HG03575 (cell line): ENCODE data around the gene MME.
"Not testable (repeated sequence)": the region's sequence is repeated elsewhere in the genome, so short reads cannot be mapped to it uniquely, and the experiment has no call there.

Source experiments
- ATAC-seq: cut with Tn5 transposase; IDR thresholded peaks from one replicate; pipeline ENCODE4 v1.9.1; 2021; ENCODE audit not compliant: unreplicated experiment, insufficient number of reproducible peaks, low FRiP score; ENCODE audit errors: extremely low read depth

Gene MME

DNA sequence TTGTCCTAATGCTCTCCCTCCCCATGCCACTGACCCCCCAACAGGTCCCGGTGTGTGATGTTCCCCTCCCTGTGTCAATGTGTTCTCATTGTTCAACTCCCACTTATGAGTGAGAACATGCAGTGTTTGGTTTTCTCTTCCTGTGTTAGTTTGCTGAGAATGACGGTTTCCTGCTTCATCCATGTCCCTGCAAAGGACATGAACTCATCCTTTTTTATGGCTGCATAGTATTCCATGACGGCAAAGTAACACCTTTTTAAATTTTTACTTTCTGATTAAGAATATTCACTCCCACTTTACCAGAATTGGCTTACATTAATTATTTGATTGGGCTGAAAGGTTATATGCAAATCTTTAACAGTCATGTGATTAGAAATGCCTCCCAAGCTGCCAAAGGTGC, 135.9 kb downstream of the MME start:
- not testable (repeated sequence) for ATAC-seq

DNA sequence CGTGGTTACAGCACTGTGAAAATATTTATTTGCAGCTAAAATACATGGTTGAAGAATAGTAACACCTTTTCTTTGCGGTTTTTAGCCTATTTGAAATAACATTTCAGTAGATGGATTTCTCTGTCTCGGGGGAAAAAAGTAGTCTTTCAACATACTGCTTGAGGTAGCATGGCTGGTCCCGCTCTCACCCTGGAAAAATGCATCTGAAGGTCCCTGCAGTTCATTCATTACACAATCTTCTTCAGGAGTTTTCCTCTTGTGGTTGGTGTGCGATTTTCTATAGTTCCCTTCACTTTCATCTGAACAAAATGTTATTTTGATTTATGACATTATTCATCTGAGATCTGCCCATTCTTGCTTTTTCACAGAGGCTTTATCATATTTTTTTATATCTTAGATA, 137.5 kb downstream of the MME start:
- ATAC-seq = no peak

DNA sequence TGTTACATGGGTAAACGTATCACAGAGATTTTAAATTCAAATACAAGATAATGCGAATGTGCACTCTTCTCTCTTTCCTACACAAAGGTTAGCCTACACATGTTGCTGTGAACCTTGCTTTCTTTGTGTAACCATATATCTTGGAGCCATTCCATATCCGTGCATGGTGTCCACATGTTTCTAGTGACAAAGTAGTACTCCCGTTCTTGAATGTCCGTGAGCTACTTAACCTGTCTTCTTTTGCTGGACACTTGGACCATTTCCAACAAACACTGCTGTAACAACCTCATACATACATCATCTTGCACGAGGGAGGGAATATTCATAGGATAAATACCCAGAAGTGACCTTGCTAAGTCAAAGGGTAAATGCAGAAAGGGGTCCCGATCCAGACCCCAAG, 138.3 kb downstream of the MME start:
- no peak for ATAC-seq

DNA sequence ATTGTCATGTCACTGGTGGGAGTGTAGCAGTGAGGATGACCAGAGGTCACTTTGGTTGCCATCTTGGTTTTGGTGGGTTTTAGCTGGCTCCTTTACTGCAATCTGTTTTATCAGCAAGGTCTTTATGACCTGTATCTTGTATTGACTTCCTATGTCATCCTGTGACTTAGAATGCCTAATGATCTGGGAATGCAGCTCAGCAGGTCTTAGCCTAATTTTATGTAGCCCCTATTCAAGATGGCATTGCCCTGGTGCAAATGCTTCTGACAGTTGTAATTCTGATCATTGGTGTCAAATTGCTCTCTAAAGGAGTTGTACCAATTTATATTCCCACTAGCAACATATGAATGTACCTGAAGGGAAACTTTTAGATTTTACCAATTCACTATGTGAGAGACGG, 139.0 kb downstream of the MME start:
- ATAC-seq = no peak

DNA sequence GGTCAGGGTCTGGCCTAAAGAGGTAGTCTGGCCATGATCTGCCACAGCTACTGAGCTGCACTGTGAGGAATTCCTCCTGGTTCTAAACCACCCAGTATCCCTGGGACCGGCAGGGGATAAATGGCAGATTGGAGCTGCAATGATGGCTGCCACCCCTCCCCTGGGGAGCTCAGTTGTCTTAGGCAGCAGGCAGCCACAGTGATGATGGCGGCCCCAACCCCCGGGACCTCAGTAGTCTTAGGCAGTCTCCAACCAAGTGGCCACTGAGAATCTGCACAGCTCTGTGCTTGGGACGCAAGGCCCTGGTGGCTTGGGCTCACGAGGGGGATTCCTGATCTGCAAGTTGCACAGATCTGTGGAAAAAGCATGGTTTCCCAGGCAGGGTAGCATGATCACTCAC, 145.3 kb downstream of the MME start:
- ATAC-seq = no peak

DNA sequence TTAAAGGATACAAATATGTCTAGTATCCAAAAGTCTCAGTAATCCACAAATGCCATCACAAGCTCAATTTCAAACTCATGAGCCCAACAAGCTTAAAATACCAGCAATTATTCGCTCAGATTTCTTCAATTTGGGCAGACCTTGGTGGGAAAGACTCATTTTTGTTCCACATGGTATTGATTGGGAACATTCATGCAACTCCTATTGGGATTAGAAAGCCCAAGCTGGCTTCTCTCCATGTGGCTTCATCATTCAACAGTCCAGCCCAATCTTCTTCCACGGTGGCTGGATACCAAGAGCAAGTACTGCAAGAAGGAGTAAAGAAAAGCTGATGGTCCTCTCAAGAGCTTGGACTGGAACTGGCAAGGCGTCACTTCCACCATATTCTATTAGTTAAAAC, 147.0 kb downstream of the MME start:
- ATAC-seq = no peak

DNA sequence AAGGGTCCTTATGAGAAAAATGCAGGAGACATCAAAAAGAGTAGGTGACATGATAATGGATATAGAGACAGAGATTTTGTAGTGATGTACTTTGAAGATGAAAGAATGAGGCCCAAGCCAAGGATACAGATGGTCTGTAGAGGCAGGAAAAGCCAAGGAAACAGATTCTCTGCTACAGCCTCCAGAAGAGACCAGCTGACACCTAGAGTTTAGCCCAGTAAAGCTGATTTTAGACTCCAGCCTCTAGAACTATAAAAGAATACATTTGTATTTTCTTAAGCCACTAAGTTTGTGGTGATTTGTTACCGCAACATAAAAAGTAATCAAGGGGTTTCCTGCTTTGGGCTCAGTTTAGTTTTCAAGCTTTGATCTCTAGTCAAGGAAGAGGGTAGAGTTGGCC, 148.6 kb downstream of the MME start:
- no peak for ATAC-seq

DNA sequence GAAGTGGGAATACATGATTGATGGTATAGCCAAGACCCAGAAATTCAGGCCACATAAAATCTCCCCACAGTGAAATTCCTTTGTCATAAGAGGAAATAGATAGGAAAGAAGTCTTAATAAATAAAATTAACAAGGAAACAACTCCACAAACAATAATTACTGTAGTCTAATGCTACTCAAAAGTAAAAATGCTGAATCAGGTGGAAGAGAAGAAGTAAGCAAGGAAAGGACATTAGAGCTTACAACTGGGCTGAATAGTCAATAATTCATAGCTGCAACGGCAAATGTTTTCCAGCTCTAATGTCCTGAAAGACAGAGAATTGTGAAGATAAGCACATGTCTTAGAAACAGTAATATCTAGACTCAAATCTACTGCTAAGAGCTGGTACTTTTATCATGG, 149.0 kb downstream of the MME start:
- no peak for ATAC-seq

DNA sequence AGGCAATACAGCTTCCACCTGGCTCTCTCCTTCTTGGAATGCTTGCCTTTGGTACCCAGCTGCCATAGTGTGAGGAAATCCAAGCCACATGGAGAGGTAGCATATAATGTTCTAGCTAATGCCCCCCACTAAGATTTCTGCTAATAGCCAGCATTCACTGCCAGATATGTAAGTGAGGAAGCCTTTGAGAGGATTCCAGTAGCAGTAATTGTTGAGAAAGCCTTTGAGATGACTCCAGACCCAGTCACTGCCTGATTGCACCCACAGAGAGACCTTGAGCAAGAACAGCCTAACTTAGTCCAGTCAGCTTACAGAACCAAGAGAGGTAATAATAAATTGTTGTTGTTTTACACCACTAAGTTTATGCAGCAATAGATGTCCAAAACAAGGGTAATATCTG, 150.3 kb downstream of the MME start:
- ATAC-seq = no peak

DNA sequence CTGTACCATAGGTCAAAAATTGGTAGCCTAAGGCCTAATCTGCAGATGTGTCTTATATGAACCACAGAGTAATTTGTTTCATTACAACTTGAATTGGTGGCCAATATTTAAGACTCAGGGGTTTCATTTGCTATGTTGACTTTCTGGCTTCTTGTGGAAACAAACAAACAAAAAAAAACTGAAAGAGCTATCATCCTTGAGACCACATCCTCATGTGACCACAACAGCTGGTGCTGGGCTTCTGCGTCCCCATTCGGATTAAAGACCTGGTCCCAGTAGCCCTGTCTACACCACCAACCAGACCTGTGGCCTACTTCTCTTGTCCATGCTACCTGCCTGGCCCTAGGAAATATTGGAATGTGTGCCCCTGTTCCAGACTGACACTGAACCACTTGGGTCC, 151.7 kb downstream of the MME start:
- no peak for ATAC-seq

DNA sequence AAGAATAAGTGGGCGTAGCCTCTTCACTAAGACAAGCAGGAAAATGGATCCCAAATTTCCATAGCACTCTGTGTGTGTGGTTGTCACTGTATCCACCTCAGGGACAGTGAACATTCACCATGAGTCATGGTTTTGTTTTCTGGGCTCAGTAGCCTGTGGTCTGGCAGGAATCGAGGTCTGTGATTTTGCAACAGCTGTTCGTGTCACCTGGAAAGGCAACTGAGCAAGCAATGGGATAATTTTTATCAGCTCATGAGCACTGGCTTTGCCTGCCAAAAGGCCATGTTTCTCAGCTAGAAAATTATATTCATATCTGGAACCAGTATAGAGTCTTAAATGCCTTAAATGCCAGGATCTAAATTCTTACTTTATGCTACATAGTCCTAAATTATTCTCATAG, 152.5 kb downstream of the MME start:
- ATAC-seq = no peak

DNA sequence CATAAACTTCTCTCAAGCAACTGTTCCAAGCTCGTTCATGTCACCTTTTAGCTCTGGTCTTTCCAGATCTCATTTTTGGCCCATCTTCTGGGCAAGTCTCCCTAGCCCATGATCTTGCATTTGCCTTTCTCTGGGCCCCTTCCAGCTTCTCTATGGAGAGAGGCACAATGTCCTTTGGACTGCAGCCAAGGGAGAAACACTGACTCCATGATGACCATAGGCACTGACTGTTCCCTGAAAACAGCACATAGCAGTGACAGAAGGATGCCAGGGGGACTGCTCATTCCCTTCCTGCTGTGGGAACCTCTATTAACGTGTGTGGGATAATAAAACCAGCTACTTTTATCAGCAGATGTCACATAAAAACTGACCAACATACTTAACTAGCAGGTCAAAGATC, 153.1 kb downstream of the MME start:
- ATAC-seq = no peak
